Endothelial cell of umbilical vein (primary cell): ENCODE results near the gene TCERG1.

Source experiments
- EZH2 ChIP-seq: IDR thresholded peaks from 2 replicates; pipeline ENCODE4 v1.6.1; 2012; ENCODE audit warnings: borderline replicate concordance, low read depth, mild to moderate bottlenecking, moderate library complexity, low read length, inconsistent platforms; ENCODE audit not compliant: severe bottlenecking
- GATA2 ChIP-seq: IDR thresholded peaks from 2 replicates; pipeline ENCODE4 v1.7.0; 2011; ENCODE audit warnings: low read depth, mild to moderate bottlenecking, moderate library complexity, mixed read lengths, low read length; ENCODE audit not compliant: insufficient read length, insufficient read depth
- JUN ChIP-seq: IDR thresholded peaks from 2 replicates; pipeline ENCODE4 v1.6.1; 2011; ENCODE audit warnings: borderline replicate concordance, low read depth; ENCODE audit not compliant: insufficient read length, insufficient read depth
- MYC ChIP-seq: IDR thresholded peaks from one replicate; pipeline ENCODE4 v1.6.1; 2011; ENCODE audit warnings: mild to moderate bottlenecking, low read depth, low read length
- POLR2A ChIP-seq: IDR thresholded peaks from 2 replicates; pipeline ENCODE4 v1.6.1; 2012; ENCODE audit warnings: low read depth, mild to moderate bottlenecking, control low read depth, low read length
- POLR2AphosphoS5 ChIP-seq: IDR thresholded peaks from 2 replicates; pipeline ENCODE4 v1.6.1; 2012; ENCODE audit warnings: low read depth, mild to moderate bottlenecking, control low read depth, low read length, moderate library complexity; ENCODE audit not compliant: insufficient read depth
- TF ChIP-seq, protein P1 (sequence below), 2 donors: IDR thresholded peaks; 1 replicate in 1 of 2; 2 replicates in 1 of 2; pipeline ENCODE4 v1.5.1; 2011; ENCODE audit warnings: low read length in 2 of 2, mild to moderate bottlenecking in 2 of 2, moderate library complexity in 2 of 2, control low read depth in 1 of 2, inconsistent platforms in 1 of 2, low read depth in 1 of 2; ENCODE audit not compliant: insufficient read depth in 1 of 2; ENCODE audit errors: extremely low read depth in 1 of 2
- TF ChIP-seq, protein P2 (sequence below): IDR thresholded peaks from 2 replicates; pipeline ENCODE4 v1.6.1; 2011; ENCODE audit not compliant: insufficient read depth, insufficient read length

DNA sequence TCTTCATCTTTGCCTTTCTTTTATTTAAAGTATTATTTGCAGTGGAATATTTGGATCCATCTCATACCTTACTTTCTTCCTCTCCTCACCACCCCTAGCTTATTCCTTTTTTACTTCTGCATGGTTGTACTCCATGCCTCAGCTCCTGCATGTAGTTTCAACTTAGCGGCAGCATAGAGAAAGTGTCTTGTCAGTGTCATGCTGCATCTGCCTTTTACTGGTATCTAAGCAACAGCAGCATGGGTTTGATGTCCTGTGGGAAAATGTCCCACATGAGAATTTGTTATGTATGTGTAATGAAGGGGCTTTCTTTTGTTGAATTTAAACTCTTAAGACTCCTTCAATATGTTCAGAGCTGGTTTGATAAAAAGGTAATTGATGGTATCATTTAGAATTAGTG, 20.6 kb downstream of the TCERG1 start:
- TF ChIP-seq, protein P1, sequence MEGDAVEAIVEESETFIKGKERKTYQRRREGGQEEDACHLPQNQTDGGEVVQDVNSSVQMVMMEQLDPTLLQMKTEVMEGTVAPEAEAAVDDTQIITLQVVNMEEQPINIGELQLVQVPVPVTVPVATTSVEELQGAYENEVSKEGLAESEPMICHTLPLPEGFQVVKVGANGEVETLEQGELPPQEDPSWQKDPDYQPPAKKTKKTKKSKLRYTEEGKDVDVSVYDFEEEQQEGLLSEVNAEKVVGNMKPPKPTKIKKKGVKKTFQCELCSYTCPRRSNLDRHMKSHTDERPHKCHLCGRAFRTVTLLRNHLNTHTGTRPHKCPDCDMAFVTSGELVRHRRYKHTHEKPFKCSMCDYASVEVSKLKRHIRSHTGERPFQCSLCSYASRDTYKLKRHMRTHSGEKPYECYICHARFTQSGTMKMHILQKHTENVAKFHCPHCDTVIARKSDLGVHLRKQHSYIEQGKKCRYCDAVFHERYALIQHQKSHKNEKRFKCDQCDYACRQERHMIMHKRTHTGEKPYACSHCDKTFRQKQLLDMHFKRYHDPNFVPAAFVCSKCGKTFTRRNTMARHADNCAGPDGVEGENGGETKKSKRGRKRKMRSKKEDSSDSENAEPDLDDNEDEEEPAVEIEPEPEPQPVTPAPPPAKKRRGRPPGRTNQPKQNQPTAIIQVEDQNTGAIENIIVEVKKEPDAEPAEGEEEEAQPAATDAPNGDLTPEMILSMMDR (IDR thresholded peaks at IDR 0.05; ENCODE audit: extremely low read depth in 1 of 2, insufficient read depth in 1 of 2, low read depth in 1 of 2, low read length in 2 of 2) = no peak
- no peak for TF ChIP-seq POLR2A
- TF ChIP-seq POLR2AphosphoS5 = no peak
- TF ChIP-seq MYC = no peak
- no peak for TF ChIP-seq EZH2
- TF ChIP-seq, protein P2, sequence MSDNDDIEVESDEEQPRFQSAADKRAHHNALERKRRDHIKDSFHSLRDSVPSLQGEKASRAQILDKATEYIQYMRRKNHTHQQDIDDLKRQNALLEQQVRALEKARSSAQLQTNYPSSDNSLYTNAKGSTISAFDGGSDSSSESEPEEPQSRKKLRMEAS = no peak
- no peak for TF ChIP-seq GATA2
- no peak for TF ChIP-seq JUN
